Neural progenitor cell (in vitro differentiated cells): ENCODE measurements around the gene BBS12.

Experiments used
- EZH2 ChIP-seq: fragments of 200-600 bp; sonication (generic); IDR thresholded peaks from 2 replicates; pipeline ENCODE4 v1.6.1; 2017; ENCODE audit warnings: antibody characterized with exemption, mild to moderate bottlenecking, moderate library complexity
- EZH2phosphoT487 ChIP-seq: fragments of 200-600 bp; sonication (generic); IDR thresholded peaks from 2 replicates; pipeline ENCODE4 v1.6.1; 2017; ENCODE audit warnings: antibody characterized with exemption
- TF ChIP-seq, protein P1 (sequence below): fragments of 200-600 bp; sonication (generic); IDR thresholded peaks from 2 replicates; pipeline ENCODE4 v1.5.1; 2017; ENCODE audit warnings: antibody characterized with exemption, mild to moderate bottlenecking

DNA sequence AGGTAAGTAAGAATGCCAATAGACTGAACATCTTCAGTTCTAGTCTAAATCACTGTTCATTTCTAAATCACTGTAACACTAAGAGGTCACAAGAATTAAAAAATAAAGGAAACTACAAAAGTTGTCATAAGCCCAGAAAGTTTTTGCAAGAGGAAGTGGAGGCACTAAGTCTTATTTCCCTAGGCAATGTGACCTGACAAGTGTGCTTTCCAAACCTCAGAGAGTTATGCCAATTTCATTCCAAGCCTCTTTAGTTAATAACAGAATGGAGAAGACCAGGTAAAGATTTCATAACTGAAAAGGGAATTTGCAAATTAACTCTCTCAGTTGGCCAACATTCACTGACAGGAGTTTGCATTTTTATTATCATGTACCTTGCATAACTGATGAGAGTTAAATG lies 40.5 kb downstream of the BBS12 start:
- TF ChIP-seq, protein P1, sequence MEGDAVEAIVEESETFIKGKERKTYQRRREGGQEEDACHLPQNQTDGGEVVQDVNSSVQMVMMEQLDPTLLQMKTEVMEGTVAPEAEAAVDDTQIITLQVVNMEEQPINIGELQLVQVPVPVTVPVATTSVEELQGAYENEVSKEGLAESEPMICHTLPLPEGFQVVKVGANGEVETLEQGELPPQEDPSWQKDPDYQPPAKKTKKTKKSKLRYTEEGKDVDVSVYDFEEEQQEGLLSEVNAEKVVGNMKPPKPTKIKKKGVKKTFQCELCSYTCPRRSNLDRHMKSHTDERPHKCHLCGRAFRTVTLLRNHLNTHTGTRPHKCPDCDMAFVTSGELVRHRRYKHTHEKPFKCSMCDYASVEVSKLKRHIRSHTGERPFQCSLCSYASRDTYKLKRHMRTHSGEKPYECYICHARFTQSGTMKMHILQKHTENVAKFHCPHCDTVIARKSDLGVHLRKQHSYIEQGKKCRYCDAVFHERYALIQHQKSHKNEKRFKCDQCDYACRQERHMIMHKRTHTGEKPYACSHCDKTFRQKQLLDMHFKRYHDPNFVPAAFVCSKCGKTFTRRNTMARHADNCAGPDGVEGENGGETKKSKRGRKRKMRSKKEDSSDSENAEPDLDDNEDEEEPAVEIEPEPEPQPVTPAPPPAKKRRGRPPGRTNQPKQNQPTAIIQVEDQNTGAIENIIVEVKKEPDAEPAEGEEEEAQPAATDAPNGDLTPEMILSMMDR = no peak
- no peak for TF ChIP-seq EZH2
- no peak for TF ChIP-seq EZH2phosphoT487
